GM19468 (cell line): ENCODE measurements around the gene TPD52L2.
"Not testable (repeated sequence)": the region's sequence is repeated elsewhere in the genome, so short reads cannot be mapped to it uniquely, and the experiment has no call there.

Experiments used
- ATAC-seq: cut with Tn5 transposase; IDR thresholded peaks from one replicate; pipeline ENCODE4 v1.9.1; 2021; ENCODE audit warnings: mild to moderate bottlenecking, moderate library complexity, moderate number of reproducible peaks; ENCODE audit not compliant: unreplicated experiment; ENCODE audit errors: extremely low read depth

The TPD52L2 gene

GRCh38 chr20:63877755-63878470 lies 12.8 kb downstream of the TPD52L2 start:
- ATAC-seq, result no peak

GRCh38 chr20:63878899-63879663 lies 14.0 kb downstream of the TPD52L2 start:
- no peak for ATAC-seq

- not testable (repeated sequence) for ATAC-seq
Measured at GRCh38 chr20:63880901-63881300, 15.8 kb downstream of the TPD52L2 start.

GRCh38 chr20:63881451-63882226 lies 16.6 kb downstream of the TPD52L2 start:
- no peak for ATAC-seq

GRCh38 chr20:63882257-63883200 lies 17.5 kb downstream of the TPD52L2 start:
- ATAC-seq, result no peak

GRCh38 chr20:63883201-63883593 lies 18.1 kb downstream of the TPD52L2 start:
- no peak for ATAC-seq

GRCh38 chr20:63884506-63885263 lies 19.6 kb downstream of the TPD52L2 start:
- ATAC-seq, result no peak

GRCh38 chr20:63885264-63886053 lies 20.4 kb downstream of the TPD52L2 start:
- no peak for ATAC-seq

- no peak for ATAC-seq
Measured at GRCh38 chr20:63886054-63886419, 21.0 kb downstream of the TPD52L2 start.

- ATAC-seq, result no peak
Measured at GRCh38 chr20:63886921-63887320, 21.9 kb downstream of the TPD52L2 start.

GRCh38 chr20:63889241-63890200 lies 24.5 kb downstream of the TPD52L2 start:
- ATAC-seq, result no peak

- ATAC-seq, result no peak
Measured at GRCh38 chr20:63890201-63890576, 25.1 kb downstream of the TPD52L2 start.

- no peak for ATAC-seq
Measured at GRCh38 chr20:63890616-63891015, 25.5 kb downstream of the TPD52L2 start.

- ATAC-seq, result no peak
Measured at GRCh38 chr20:63891061-63892002, 26.3 kb downstream of the TPD52L2 start.

- ATAC-seq, result no peak
Measured at GRCh38 chr20:63892402-63892801, 27.3 kb downstream of the TPD52L2 start.

GRCh38 chr20:63893999-63894357 lies 28.9 kb downstream of the TPD52L2 start:
- no peak for ATAC-seq
